Measurements from ENCODE around the gene MVD. TPM values are rescaled to one million over a fixed set of nuclear protein-coding genes. Genes with fewer than 3 reads are reported as not detected.

The MVD gene
- total and polyA plus RNA-seq, 2 of the 13 experiments (the other 11 are each of a cell fraction or from before 2014, with no cell fraction given): 28.1 to 187 TPM

DNA sequence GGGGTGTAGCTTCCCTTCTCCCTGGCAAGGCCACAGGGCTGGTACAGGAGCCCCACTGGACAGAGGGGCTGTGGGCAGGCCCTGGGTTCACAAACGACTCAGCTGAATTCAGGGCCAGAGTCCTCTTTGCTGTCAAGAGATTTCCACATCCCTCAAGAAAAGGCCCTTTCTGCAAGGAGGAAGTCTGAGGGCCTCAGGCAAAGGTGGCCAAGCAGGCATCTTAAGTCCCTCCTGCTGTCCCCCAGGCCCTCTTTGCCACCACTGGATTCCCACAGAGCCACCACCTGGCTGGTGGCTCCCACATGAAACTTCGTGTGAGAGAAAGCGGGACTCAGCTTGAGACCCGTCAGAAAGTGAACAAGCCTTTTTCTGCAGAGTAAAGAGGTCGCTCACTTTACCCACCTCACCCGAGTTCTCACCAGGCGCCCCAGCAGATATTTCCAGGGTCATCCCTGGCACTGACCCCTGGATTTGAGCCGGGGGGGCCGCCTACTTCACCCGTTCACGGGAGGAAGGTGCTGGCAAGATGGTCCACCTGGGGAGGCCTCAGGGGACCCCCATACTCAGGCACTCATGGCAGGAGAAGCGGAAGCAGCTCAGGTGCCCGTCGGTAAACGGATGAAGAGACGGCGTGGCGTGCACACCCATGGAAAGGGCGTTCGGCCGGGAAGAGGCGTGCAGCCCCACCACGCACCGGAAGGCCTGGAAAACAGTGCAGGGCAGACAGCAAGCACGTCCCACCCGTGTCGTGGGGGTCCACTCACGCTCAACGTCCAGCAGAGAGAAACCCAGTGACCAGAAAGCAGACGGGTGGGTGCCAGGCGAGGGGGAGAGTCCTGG lies 39.7 kb upstream of the MVD start:
- H3K9me3 ChIP-seq (ENCODE audit: low read length): no peaks in the 10 kb centered on the region
- intact Hi-C loops (cut with micrococcal nuclease; ENCODE audit: unreplicated experiment) (no loop called here), in situ Hi-C loops (cut with HindIII; ENCODE audit: extremely low pct_ligation_motif_present, low pct_unique_long_range_greater_than_20kb) (no loop called here)
- peaks cover 8% of the 10 kb centered on the region in 2 experiments; a peak in 4 of 5 replicates for H3K36me3 ChIP-seq (replicated peaks in 1 of 2; ENCODE audit: control insufficient read depth in 1 of 2, insufficient read depth in 2 of 2, low read length in 2 of 2)
- no peak overlapping the region for H3K4me2 ChIP-seq (ENCODE audit: low read depth, low read length)
- H2AFZ ChIP-seq (ENCODE audit: low read length): no peak overlapping the region
- peaks cover 63% of the 10 kb centered on the region for H3K4me1 ChIP-seq (ENCODE audit: insufficient read depth, low read length)
- WGBS (ENCODE audit: low lambda C conversion rate): 91% methylated on average over 30 of the region's 31 CpGs
- no peaks in the 10 kb centered on the region for H4K20me1 ChIP-seq (ENCODE audit: insufficient read depth, low read length)
- no peak overlapping the region for H3K4me3 ChIP-seq (replicated peaks in 1 of 3; ENCODE audit: insufficient read depth in 1 of 3, low read depth in 2 of 3, low read length in 3 of 3)
- BruUV-seq (replicated peaks): no TSS peak
- ATAC-seq: no peak
- peaks cover 25% of the 10 kb centered on the region for H3K79me2 ChIP-seq (ENCODE audit: insufficient read depth, low read length)
- ChIA-PET POLR2A (interaction anchor here (1.7 kb wide), 1 partner anchor 40 kb away, joined by 3 read pairs; the partner anchor contains the start of gene MVD), CTCF (ENCODE audit: low intra/inter-chr PET ratio, low total read pairs) (no interaction called here)
- FAIRE-seq: no peak
- no peak overlapping the region for H3K9ac ChIP-seq (ENCODE audit: insufficient read depth, low read depth, low read length)
- H3K27me3 ChIP-seq (ENCODE audit: control insufficient read depth in 1 of 2, insufficient read depth in 2 of 2, low read length in 2 of 2): peaks cover 0 to 3% of the 10 kb centered on the region in 2 experiments; a peak in 1 of 5 replicates
- no peak for DNase-seq (ENCODE audit: low spot score)
- H3K27ac ChIP-seq (ENCODE audit: extremely low read length, insufficient read depth, low read length): no peak overlapping the region
- TF ChIP-seq HDAC2 (CRISPR knock-in tag; IDR thresholded peaks at IDR 0.05) (no peak), ZNF7 (CRISPR knock-in tag; IDR thresholded peaks at IDR 0.05) (no peak), RERE (CRISPR knock-in tag; IDR thresholded peaks at IDR 0.05; ENCODE audit: low read depth) (no peak), LCORL (IDR thresholded peaks at IDR 0.05) (no peak), LCORL (CRISPR knock-in tag; IDR thresholded peaks at IDR 0.05) (no peak), RELA (CRISPR knock-in tag; IDR thresholded peaks at IDR 0.05) (no peak), PITX1 (CRISPR knock-in tag; IDR thresholded peaks at IDR 0.05) (no peak), ZNF33B (CRISPR knock-in tag; IDR thresholded peaks at IDR 0.05) (no peak), MEIS2 (CRISPR knock-in tag; IDR thresholded peaks at IDR 0.05) (no peak)
- TF ChIP-seq, protein P1, sequence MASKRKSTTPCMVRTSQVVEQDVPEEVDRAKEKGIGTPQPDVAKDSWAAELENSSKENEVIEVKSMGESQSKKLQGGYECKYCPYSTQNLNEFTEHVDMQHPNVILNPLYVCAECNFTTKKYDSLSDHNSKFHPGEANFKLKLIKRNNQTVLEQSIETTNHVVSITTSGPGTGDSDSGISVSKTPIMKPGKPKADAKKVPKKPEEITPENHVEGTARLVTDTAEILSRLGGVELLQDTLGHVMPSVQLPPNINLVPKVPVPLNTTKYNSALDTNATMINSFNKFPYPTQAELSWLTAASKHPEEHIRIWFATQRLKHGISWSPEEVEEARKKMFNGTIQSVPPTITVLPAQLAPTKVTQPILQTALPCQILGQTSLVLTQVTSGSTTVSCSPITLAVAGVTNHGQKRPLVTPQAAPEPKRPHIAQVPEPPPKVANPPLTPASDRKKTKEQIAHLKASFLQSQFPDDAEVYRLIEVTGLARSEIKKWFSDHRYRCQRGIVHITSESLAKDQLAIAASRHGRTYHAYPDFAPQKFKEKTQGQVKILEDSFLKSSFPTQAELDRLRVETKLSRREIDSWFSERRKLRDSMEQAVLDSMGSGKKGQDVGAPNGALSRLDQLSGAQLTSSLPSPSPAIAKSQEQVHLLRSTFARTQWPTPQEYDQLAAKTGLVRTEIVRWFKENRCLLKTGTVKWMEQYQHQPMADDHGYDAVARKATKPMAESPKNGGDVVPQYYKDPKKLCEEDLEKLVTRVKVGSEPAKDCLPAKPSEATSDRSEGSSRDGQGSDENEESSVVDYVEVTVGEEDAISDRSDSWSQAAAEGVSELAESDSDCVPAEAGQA (IDR thresholded peaks at IDR 0.05; ENCODE audit: low read depth): no peak
- TF ChIP-seq, protein P1 (CRISPR knock-in tag; IDR thresholded peaks at IDR 0.05; ENCODE audit: borderline replicate concordance): no peak

Measured in HepG2 (cell line).